Adipose tissue (tissue), 3 donors: ENCODE results near the gene RIMBP2. TPM values are rescaled to one million over a fixed set of nuclear protein-coding genes. Genes with fewer than 3 reads are reported as not detected.
"Not testable (repeated sequence)": the region's sequence is repeated elsewhere in the genome, so short reads cannot be mapped to it uniquely, and the experiment has no call there.

Experiments
- H3K27ac ChIP-seq: one replicate; pipeline ENCODE4 v1.5.1; 2013; ENCODE audit warnings: low read depth, low read length
- WGBS, 3 donors: extraction: QIAGEN DNeasy Blood & Tissue Kit; methylation state at CpG; one replicate each; pipeline ENCODE4 v1.1.7; 2013; 5-methylcytosine and 5-hydroxymethylcytosine counted together
- polyA plus RNA-seq, 3 donors: library from polyadenylated mRNA; stranded (reverse); fragments of 200-250 nt; gene quantifications; one replicate each; pipeline ENCODE4 v1.2.3, GENCODE V29; 2013
- donor health status: healthy with polysubstance abuse.
- donor health status: Bipolar disorder and iron deficiency.
- donor health status: healthy.

RIMBP2 gene
- polyA plus RNA-seq, 3 donors: 0.49 to 1.7 (median 1.1) TPM

DNA sequence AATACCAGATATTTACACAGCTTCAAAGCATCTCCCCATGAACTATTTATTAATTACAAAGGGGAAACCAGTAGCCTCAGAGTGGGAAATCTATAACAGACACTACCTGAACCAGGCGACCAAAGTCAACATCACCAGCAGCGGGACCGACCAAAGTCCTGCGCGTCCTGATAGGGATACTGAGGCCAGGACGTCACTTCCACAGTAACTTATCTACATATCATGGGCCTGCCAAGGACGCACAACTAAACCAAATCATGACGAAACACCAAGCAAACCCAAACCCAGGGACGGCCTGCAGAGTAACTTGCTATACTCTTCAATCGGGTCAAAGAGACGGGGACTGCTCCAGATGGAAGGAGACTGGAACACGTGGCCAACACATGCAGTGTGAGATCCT, 26.0 kb upstream of the RIMBP2 start:
- 79 to 88% (median 81%) methylated on average over 12 of the region's 12 CpGs for WGBS, 3 donors
- no peak overlapping the region for H3K27ac ChIP-seq

- whole genome bisulfite sequencing, 3 donors: 79 to 85% (median 84%) methylated on average over 10 of the region's 10 CpGs
Measured at GRCh38 chr12:130739571-130739970, 23.5 kb upstream of the RIMBP2 start.

DNA sequence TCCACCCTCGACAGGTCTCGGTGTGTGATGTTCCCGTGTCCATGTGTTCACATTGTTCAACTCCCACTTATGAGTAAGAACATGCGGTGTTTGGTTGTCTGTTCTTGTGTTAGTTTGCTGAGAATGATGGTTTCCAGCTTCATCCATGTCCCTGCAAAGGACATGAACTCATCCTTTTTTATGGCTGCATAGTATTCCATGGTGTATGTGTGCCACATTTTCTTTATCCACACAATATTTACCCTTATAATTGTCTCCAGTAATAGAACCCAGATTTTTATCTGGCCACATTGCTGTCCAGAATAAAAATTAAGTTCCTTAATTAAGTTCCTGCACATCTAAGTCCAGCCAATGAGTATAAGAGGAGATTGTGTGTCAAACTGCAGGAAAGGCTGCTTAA, 22.3 kb upstream of the RIMBP2 start:
- 94 to 95% (median 94%) methylated on average over 4 of the region's 4 CpGs for WGBS, 3 donors
- not testable (repeated sequence) for H3K27ac ChIP-seq

More at GRCh38 chr12:130739571-130739970, 23.5 kb upstream of the RIMBP2 start:
- no peak overlapping the region for H3K27ac ChIP-seq

- WGBS, 3 donors: 44 to 51% (median 45%) methylated on average over 14 of the region's 14 CpGs
- H3K27ac ChIP-seq: no peak overlapping the region
Measured at GRCh38 chr12:130737731-130738130, 21.6 kb upstream of the RIMBP2 start.

DNA sequence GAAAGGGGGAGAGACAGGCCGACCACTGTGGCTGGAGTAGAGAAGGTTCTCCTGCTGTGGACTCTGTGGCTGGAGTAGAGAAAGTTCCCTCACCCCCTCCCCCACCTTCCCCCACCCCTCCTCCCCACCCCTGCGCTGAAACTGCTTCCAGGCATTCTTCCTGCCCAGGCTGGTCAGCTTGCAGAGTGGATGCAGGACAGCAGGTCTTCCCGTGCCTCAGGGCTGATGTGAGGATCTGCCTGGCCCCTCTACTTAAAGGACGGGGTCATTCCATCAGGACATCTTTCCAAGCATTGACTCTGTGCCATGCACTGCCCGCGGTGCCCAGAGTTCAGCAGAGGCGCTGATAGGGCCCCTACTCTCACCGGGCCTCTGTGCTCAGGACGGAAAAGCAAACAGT, 13.2 kb upstream of the RIMBP2 start:
- H3K27ac ChIP-seq: no peak overlapping the region
- WGBS, 3 donors: 26 to 55% (median 51%) methylated on average over 8 to 9 of the region's 9 CpGs

DNA sequence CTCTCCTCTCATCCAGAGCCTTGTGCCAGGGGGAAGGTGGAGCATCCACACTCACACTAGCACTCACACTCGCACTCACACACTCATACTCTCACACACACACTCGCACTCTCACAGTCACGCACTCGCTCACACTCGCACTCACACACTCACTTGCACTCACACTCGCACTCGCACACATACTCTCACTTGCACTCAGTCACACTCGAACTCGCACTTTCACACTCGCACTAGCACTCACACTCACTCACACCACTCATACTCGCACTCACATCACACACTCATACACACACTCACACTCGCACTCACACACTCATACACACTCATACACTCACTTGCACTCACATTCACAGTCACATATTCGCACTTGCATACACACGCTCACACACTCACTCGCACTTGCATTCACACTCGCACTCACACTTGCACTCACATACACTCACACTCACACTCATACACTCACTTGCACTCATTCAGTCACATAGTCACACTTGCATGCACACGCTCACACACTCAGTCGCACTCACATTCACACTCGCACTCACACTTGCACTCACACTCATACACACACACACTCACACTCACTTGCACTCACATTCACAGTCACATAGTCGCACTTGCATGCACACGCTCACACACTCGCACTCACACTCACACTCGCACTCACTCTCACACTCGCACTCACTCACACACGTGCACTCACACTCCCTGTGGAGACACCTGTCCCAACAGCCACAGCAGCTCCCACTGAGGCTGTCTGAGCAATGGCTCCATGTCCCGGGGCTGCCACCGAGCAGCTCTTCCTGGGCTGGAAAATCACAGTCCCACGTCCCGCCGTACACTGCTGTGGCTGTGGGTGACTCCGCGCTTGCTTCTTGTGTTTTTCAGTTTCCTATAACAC, 12.3 kb upstream of the RIMBP2 start:
- H3K27ac ChIP-seq: no peak overlapping the region
- 89 to 91% (median 90%) methylated on average over 32 of the region's 32 CpGs for WGBS, 3 donors

DNA sequence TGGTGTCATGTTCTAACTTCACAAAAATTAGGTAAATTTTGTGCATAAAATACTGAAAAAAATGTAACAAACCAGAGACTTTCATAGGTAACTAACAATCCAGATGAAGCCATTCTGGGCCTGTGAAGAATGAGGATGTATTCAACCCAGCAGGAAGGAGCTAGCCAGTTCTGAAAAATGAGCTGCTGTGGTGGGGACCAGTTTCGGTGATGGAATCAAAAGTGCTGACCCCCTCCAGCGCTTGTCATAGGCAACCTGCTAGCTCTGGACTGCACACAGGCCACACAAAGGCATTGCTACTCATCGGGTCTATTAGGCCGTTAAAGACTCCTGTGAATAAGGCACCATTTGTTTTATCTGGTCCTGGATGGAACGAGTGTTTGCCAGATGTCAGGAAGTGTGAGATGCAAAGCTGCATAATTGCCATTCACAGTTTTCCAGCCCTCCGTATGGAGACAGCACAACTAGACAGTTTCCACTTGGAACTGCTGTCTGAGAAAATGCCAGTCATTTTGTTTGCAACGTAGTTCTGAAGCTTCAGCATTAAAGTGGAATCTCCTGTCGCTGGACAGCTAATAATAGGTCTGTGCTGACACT, 3.3 kb upstream of the RIMBP2 start:
- H3K27ac ChIP-seq: no peak overlapping the region
- 33 to 42% (median 41%) methylated on average over 8 of the region's 8 CpGs for WGBS, 3 donors

- H3K27ac ChIP-seq: no peak overlapping the region
- 89 to 96% (median 95%) methylated on average over 5 of the region's 5 CpGs for WGBS, 3 donors
Measured at GRCh38 chr12:130717752-130718151, 1.7 kb upstream of the RIMBP2 start.

GRCh38 chr12:130716969-130717366, 869 bp upstream of the RIMBP2 start:
- H3K27ac ChIP-seq: no peak overlapping the region
- WGBS, 3 donors: 8 to 32% (median 29%) methylated on average over 11 of the region's 11 CpGs

DNA sequence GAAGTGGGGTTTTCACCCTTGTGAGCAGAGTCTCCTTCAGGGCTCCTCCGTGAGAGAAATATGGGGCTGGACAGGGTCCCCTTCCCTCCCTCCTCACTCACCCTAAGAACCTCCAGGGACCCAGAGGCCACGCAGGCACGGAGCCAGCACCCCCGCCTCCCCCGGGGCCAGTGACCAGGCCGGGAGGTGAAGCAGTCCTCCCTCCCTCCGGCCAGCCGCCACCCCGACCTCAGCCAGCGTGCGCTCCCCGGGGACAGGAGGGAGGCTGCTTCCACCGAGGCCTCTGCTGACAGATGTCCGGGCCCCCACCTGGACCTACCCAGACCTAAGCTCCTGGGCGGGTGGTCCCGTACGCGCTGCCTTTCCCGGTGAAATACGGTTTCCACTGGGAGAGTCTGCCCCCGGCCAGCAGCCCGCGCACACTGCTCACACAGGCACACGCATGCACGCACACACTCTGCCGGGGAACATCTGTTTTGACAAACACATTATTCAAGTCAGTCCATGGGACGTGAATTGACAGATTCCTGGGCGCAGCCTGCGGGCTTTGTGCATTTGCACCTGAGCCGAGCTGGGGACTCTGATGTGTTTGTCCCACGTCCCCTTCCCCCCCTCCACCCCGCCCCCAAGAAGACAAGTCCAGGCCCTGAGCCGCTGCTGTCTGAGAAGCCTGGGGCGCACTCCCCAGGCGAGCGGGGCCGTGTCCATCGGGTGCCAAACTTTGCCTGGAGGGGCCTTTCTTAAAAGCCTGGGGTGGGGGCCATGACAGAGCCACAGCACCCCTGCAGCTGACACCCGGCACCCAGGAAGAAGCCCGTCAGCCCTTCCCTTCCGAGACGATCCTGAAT, 725 bp downstream of the RIMBP2 start:
- H3K27ac ChIP-seq: no peak overlapping the region
- 1% methylated on average over 41 to 42 of the region's 42 CpGs for WGBS, 3 donors

DNA sequence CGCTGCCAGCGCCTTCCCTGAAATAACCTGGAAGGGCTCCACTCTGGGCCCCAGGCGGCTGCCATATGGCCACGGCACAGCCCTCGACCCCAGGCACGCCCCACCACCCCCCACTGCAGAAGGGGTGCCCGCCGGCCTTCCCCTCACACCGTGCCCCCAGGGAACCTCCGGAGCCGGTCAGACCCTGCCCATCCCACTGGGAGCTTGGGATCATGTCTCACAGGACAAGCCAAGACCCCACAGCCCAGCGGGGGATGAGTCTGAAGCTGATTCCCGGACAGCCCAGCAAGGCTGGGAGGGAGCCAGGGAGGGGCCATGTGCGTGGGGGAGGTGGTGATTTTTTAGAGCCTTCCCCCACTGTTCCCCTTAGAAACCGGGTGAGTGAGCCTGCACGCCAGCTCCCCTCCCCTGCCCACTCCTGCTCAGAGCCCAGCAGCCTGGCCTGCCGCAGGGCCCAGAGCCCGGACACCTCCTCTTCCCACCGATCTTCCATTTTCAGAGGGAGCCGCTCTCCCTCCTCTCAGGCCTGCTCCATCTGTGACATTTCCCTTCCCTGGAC, 1.4 kb downstream of the RIMBP2 start:
- no peak overlapping the region for H3K27ac ChIP-seq
- 1 to 4% (median 2%) methylated on average over 18 to 20 of the region's 20 CpGs for WGBS, 3 donors

DNA sequence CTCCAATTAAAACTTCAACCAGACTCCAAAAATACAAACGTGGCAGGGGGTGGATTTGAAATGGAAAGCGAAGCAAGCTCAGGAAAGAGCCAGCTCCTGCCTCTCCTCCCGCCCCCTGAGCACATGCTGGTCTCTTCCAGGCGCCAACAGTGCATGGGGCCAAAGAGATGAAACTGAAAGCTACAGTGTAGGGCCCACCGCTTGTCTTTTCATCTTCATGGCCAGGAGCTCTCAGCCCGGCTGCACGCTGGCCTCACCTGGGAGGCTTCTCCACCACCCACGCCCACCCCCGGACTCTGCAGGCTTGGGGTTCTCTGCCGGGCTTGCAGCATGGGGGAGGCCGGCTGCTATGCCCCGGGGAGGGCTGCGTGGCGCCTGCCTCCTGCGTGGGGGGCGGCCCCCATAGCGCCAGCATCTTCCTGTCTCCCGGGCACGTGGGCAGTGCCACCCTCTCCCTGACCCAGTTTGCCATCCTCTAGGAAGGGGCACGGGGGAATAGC, 2.0 kb downstream of the RIMBP2 start:
- no peak overlapping the region for H3K27ac ChIP-seq
- 2 to 9% (median 3%) methylated on average over 18 to 20 of the region's 20 CpGs for WGBS, 3 donors

DNA sequence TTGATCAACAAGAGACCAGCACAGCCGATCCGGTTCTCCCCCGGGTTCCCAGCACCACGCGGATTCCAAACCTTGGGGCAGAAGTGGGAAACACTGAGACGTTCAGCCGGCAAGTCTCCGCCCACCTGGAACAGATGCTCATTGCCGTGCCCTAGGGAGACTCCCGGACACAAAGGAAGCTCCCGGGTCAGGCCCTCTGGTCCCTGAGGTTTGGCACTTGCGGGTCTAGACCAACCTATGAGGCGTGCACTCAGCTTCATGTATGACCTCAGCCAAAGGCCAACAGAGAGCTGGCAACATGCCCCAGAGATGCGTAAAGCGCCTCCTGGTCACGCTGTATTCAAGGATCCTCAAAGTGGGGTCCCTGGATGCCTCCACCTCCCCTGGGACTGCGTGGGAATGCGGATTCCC, 2.5 kb downstream of the RIMBP2 start:
- WGBS, 3 donors: 20 to 25% (median 21%) methylated on average over 18 of the region's 18 CpGs
- H3K27ac ChIP-seq: no peak overlapping the region

DNA sequence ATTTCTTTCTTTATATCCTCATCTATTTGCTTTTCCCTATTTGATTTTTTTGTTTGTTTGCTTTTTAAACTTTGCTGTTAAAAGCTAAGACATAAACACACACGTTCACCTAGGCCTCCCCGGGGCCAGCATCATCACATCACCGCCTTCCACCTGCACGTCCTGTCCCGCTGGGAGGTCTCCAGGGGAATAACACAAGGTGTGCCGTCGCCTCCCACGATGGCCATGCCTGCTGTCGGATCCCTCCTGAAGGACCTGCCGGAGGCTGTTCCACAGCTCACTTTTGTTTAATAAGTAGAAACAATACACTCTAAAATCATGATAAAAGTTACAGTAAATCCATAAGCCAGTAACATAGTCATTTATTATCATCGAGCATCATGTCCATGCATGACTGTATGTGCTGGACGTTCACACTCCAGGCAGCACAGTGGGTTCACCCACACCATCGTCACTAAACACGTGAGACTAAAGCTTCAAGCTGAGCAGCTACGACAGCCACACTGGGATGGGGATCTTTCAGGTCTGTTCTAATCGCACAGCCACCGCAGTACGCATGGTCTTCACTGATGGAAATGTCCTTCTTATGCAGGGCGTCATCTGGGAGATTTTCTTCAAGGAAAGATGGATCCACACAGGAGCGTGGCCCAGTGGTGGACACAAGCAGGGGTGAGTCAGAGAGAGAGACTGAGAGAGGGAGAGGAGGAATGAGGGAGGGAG, 3.6 kb downstream of the RIMBP2 start:
- no peak overlapping the region for H3K27ac ChIP-seq
- WGBS, 3 donors: 73 to 77% (median 74%) methylated on average over 20 of the region's 20 CpGs

- 82 to 88% (median 88%) methylated on average over 16 of the region's 16 CpGs for WGBS, 3 donors
Measured at GRCh38 chr12:130711756-130712155, 4.3 kb downstream of the RIMBP2 start.

GRCh38 chr12:130710733-130711080, 5.4 kb downstream of the RIMBP2 start:
- H3K27ac ChIP-seq: no peak overlapping the region
- WGBS, 3 donors: 74 to 91% (median 89%) methylated on average over 7 of the region's 7 CpGs

More at GRCh38 chr12:130711756-130712155, 4.3 kb downstream of the RIMBP2 start:
- H3K27ac ChIP-seq: no peak overlapping the region

DNA sequence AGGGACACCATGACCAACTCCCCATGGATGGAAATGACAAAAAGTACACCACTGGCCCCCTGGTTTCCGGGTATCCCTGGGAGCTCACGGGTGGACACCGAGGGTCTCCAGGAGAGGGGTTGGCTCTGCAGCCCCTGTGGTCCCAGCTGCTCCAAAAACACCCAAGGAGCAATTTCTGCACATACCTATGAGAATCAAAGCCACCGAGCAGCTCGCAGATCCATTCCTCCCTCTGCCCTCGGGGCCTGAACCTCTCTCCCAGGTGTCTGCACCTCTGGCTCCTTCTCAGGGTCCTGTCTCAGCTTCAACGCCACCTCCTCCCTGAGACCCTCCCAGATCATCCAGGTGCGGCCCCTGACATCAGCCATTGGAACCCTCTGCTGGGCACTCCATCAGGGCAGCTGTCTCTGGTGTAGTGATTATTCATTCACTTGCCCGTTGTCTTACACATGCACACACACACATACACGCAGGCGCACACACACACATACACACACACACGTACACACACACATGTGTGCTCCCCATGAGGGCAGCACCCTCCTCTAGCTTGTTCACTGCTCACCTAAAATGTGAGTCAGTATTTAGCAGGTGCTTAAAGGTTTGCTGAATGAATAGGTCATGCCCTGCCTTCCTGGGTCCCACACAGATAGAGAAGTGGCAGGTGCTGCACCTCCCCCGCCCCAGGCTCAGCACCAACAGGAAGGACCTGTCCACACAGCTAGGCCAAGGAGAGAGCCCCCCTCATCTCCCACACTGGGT, 5.9 kb downstream of the RIMBP2 start:
- H3K27ac ChIP-seq: no peak overlapping the region
- WGBS, 3 donors: 76 to 91% (median 88%) methylated on average over 13 of the region's 13 CpGs
